Stimulated activated naive B cell treated with anti-CD40 and anti-IgM and Interleukin-4, amounts not matched to agents 10 μg/mL and 1 μg/mL and 100 μg/mL, for 72 hours (primary cell): Measurements from ENCODE around the gene RPE65.
"Not testable (repeated sequence)": the region's sequence is repeated elsewhere in the genome, so short reads cannot be mapped to it uniquely, and the experiment has no call there.

Source experiments
- ATAC-seq, 2 donors: fragments of 150-1000 bp; cut with Tn5 transposase; replicated peaks; 2 replicates each; pipeline ENCODE4 v1.10.0; 2021; ENCODE audit warnings: moderate library complexity in 1 of 2
- DNase-seq: peaks from one replicate; pipeline ENCODE4 v3.0.0; 2021
- H3K27ac Mint-ChIP-seq: one replicate; pipeline ENCODE4 v1.8.0; 2022; ENCODE audit warnings: mild to moderate bottlenecking, mixed read lengths
- H3K27me3 Mint-ChIP-seq, 2 donors: one replicate each; pipeline ENCODE4 v1.8.0; 2022; ENCODE audit warnings: mixed read lengths in 2 of 2
- H3K36me3 Mint-ChIP-seq, 2 donors: one replicate each; pipeline ENCODE4 v1.8.0; 2022; ENCODE audit warnings: mixed read lengths in 2 of 2, mild to moderate bottlenecking in 1 of 2
- H3K4me1 Mint-ChIP-seq, 2 donors: one replicate each; pipeline ENCODE4 v1.8.0; 2022; ENCODE audit warnings: mixed read lengths in 2 of 2, mild to moderate bottlenecking in 1 of 2
- H3K4me3 Mint-ChIP-seq, 2 donors: one replicate each; pipeline ENCODE4 v1.8.0; 2022; ENCODE audit warnings: mild to moderate bottlenecking in 2 of 2, mixed read lengths in 2 of 2, moderate library complexity in 1 of 2
- H3K9me3 Mint-ChIP-seq, 2 donors: one replicate each; pipeline ENCODE4 v1.8.0; 2022; ENCODE audit warnings: mixed read lengths in 2 of 2, mild to moderate bottlenecking in 1 of 2

The RPE65 gene

GRCh38 chr1:68449901-68450300 lies at the start of gene RPE65:
RPE65 (minus strand) TSS chr1:68449954; CDS start chr1:68449905, 49 bp downstream.
- no peaks in the 10 kb centered on the region for H3K4me1 Mint-ChIP-seq
- no peaks in the 10 kb centered on the region for H3K9me3 Mint-ChIP-seq
- no peak within 1 kb of the TSS for H3K4me3 Mint-ChIP-seq
- H3K36me3 Mint-ChIP-seq: no peaks in the 10 kb centered on the region
- DNase-seq (no peak), ATAC-seq (no peak)
- no peak within 1 kb of the TSS for H3K27ac Mint-ChIP-seq
- peaks cover 4 to 10% of the 10 kb centered on the region in 2 donors for H3K27me3 Mint-ChIP-seq

GRCh38 chr1:68497358-68497698 lies 47.6 kb upstream of the RPE65 start:
- H3K36me3 Mint-ChIP-seq: no peaks in the 10 kb centered on the region
- H3K4me3 Mint-ChIP-seq: peak overlapping the region; percentile 84 to 89
- H3K9me3 Mint-ChIP-seq: peaks cover 0 to 6% of the 10 kb centered on the region in 2 donors
- DNase-seq (no peak), ATAC-seq (peak; percentile 24 to 28)
- H3K27me3 Mint-ChIP-seq: peaks cover 13 to 32% of the 10 kb centered on the region in 2 donors
- H3K27ac Mint-ChIP-seq: no peak overlapping the region
- peaks cover 8 to 17% of the 10 kb centered on the region in 2 donors for H3K4me1 Mint-ChIP-seq

- Mint-ChIP-seq H3K27me3 (peaks cover 13 to 32% of the 10 kb centered on the region in 2 donors), H3K36me3 (no peaks in the 10 kb centered on the region), H3K4me1 (peaks cover 8 to 17% of the 10 kb centered on the region in 2 donors), H3K9me3 (peaks cover 0 to 6% of the 10 kb centered on the region in 2 donors), H3K4me3 (peak within 1 kb of the TSS; percentile 84 to 89), H3K27ac (peak within 1 kb of the TSS; percentile 69)
- DNase-seq (peak; percentile 68), ATAC-seq (peak; percentile 98)
Measured at GRCh38 chr1:68496680-68497357, 47.1 kb upstream of the RPE65 start, which contains the start of gene DEPDC1. DEPDC1 (minus strand) TSS chr1:68497082; CDS start chr1:68496999, 83 bp downstream.

GRCh38 chr1:68495968-68496679 lies 46.4 kb upstream of the RPE65 start:
- H3K27me3 Mint-ChIP-seq: peaks cover 13 to 32% of the 10 kb centered on the region in 2 donors
- H3K9me3 Mint-ChIP-seq: peaks cover 0 to 6% of the 10 kb centered on the region in 2 donors
- no peak overlapping the region for H3K27ac Mint-ChIP-seq
- ATAC-seq: peak in 1 of 2 donors; percentile 13
- no peak for DNase-seq
- no peaks in the 10 kb centered on the region for H3K36me3 Mint-ChIP-seq
- peak overlapping the region; percentile 84 to 89 for H3K4me3 Mint-ChIP-seq
- H3K4me1 Mint-ChIP-seq: peaks cover 8 to 17% of the 10 kb centered on the region in 2 donors

- H3K27ac Mint-ChIP-seq: no peak overlapping the region
Measured at GRCh38 chr1:68495532-68495931, 45.8 kb upstream of the RPE65 start.

GRCh38 chr1:68493193-68493592 lies 43.4 kb upstream of the RPE65 start:
- DNase-seq (no peak), ATAC-seq (no peak)
- peaks cover 6 to 17% of the 10 kb centered on the region in 2 donors for H3K4me1 Mint-ChIP-seq
- H3K4me3 Mint-ChIP-seq: no peak overlapping the region
- peaks cover 0 to 18% of the 10 kb centered on the region in 2 donors for H3K27me3 Mint-ChIP-seq
- peaks cover 0 to 3% of the 10 kb centered on the region in 2 donors for H3K9me3 Mint-ChIP-seq
- no peak overlapping the region for H3K27ac Mint-ChIP-seq
- no peaks in the 10 kb centered on the region for H3K36me3 Mint-ChIP-seq

More at GRCh38 chr1:68495532-68495931, 45.8 kb upstream of the RPE65 start:
- Mint-ChIP-seq H3K9me3 (peaks cover 0 to 6% of the 10 kb centered on the region in 2 donors), H3K4me1 (peaks cover 8 to 17% of the 10 kb centered on the region in 2 donors), H3K4me3 (no peak overlapping the region), H3K27me3 (peaks cover 13 to 32% of the 10 kb centered on the region in 2 donors), H3K36me3 (no peaks in the 10 kb centered on the region)
- no peak for DNase-seq
- ATAC-seq: no peak

GRCh38 chr1:68492255-68492654 lies 42.5 kb upstream of the RPE65 start:
- not testable (repeated sequence) for H3K4me3 Mint-ChIP-seq, H3K27ac Mint-ChIP-seq, DNase-seq, ATAC-seq, H3K36me3 Mint-ChIP-seq, H3K9me3 Mint-ChIP-seq
- peaks cover 6 to 17% of the 10 kb centered on the region in 2 donors for H3K4me1 Mint-ChIP-seq
- H3K27me3 Mint-ChIP-seq: peaks cover 0 to 13% of the 10 kb centered on the region in 2 donors

- Mint-ChIP-seq H3K36me3 (no peaks in the 10 kb centered on the region), H3K27me3 (no peaks in the 10 kb centered on the region), H3K4me3 (no peak overlapping the region), H3K9me3 (peaks cover 0 to 3% of the 10 kb centered on the region in 2 donors), H3K4me1 (no peaks in the 10 kb centered on the region), H3K27ac (no peak overlapping the region)
- no peak for DNase-seq
- ATAC-seq: no peak
Measured at GRCh38 chr1:68490046-68490651, 40.4 kb upstream of the RPE65 start.

- H3K4me1 Mint-ChIP-seq: no peaks in the 10 kb centered on the region
- H3K36me3 Mint-ChIP-seq: no peaks in the 10 kb centered on the region
- no peak for DNase-seq
- no peak overlapping the region for H3K4me3 Mint-ChIP-seq
- no peaks in the 10 kb centered on the region for H3K27me3 Mint-ChIP-seq
- peaks cover 0 to 3% of the 10 kb centered on the region in 2 donors for H3K9me3 Mint-ChIP-seq
- ATAC-seq: no peak
- H3K27ac Mint-ChIP-seq: no peak overlapping the region
Measured at GRCh38 chr1:68485431-68486022, 35.8 kb upstream of the RPE65 start.

- Mint-ChIP-seq H3K27me3 (no peaks in the 10 kb centered on the region), H3K36me3 (no peaks in the 10 kb centered on the region), H3K27ac (no peak overlapping the region), H3K9me3 (no peaks in the 10 kb centered on the region), H3K4me1 (no peaks in the 10 kb centered on the region), H3K4me3 (no peak overlapping the region)
- DNase-seq: no peak
- ATAC-seq: no peak
Measured at GRCh38 chr1:68484618-68485017, 34.9 kb upstream of the RPE65 start.

GRCh38 chr1:68481041-68481440 lies 31.3 kb upstream of the RPE65 start:
- DNase-seq (no peak), ATAC-seq (no peak)
- Mint-ChIP-seq H3K9me3 (no peaks in the 10 kb centered on the region), H3K27me3 (no peaks in the 10 kb centered on the region), H3K36me3 (no peaks in the 10 kb centered on the region), H3K27ac (no peak overlapping the region), H3K4me3 (no peak overlapping the region), H3K4me1 (no peaks in the 10 kb centered on the region)

GRCh38 chr1:68479501-68479900 lies 29.7 kb upstream of the RPE65 start:
- no peak overlapping the region for H3K4me3 Mint-ChIP-seq
- H3K9me3 Mint-ChIP-seq: no peaks in the 10 kb centered on the region
- H3K36me3 Mint-ChIP-seq: no peaks in the 10 kb centered on the region
- no peak overlapping the region for H3K27ac Mint-ChIP-seq
- H3K27me3 Mint-ChIP-seq: no peaks in the 10 kb centered on the region
- DNase-seq (no peak), ATAC-seq (no peak)
- no peaks in the 10 kb centered on the region for H3K4me1 Mint-ChIP-seq

- Mint-ChIP-seq H3K4me1 (no peaks in the 10 kb centered on the region), H3K27ac (no peak overlapping the region), H3K27me3 (no peaks in the 10 kb centered on the region), H3K4me3 (no peak overlapping the region), H3K36me3 (no peaks in the 10 kb centered on the region), H3K9me3 (no peaks in the 10 kb centered on the region)
- ATAC-seq (no peak), DNase-seq (no peak)
Measured at GRCh38 chr1:68478662-68479061, 28.9 kb upstream of the RPE65 start.

- not testable (repeated sequence) for H3K4me3 Mint-ChIP-seq, DNase-seq, H3K9me3 Mint-ChIP-seq, H3K4me1 Mint-ChIP-seq, H3K27ac Mint-ChIP-seq, H3K27me3 Mint-ChIP-seq, H3K36me3 Mint-ChIP-seq, ATAC-seq
Measured at GRCh38 chr1:68476626-68477025, 26.9 kb upstream of the RPE65 start.
